Adrenal gland (tissue), 19 donors: ENCODE results near the gene APOBEC3A. TPM values are rescaled to one million over a fixed set of nuclear protein-coding genes. Genes with fewer than 3 reads are reported as not detected.

Experiments
- DNase-seq, 7 donors: peaks; one replicate each; pipeline ENCODE4 v3.0.0-alpha.2; 2019 to 2020
- H3K27ac ChIP-seq, 5 donors: fragments of 200-600 bp; sonication (generic) in 4 of 5; 1 replicate in 3 of 5; 2 replicates in 2 of 5; pipeline versions ENCODE4 v1.5.1 to v1.8.0; 2016 to 2020; ENCODE audit warnings: mild to moderate bottlenecking in 1 of 5
- H3K27me3 ChIP-seq: fragments of 200-600 bp; 2 replicates; pipeline ENCODE4 v1.8.0; 2021
- H3K36me3 ChIP-seq, 2 donors: fragments of 200-600 bp; replicated peaks in 1 of 2; 1 replicate in 1 of 2; 2 replicates in 1 of 2; pipeline versions ENCODE4 v1.5.1 to v1.8.0; 2018 to 2022
- H3K4me1 ChIP-seq, 2 donors: fragments of 200-600 bp; replicated peaks in 1 of 2; 1 replicate in 1 of 2; 2 replicates in 1 of 2; pipeline versions ENCODE4 v1.5.1 to v1.8.0; 2018 to 2021
- H3K4me3 ChIP-seq, 4 donors: fragments of 200-600 bp; sonication (generic) in 3 of 4; one replicate each; pipeline ENCODE4 v1.5.1; 2016 to 2018
- H3K9me3 ChIP-seq, 3 donors: fragments of 200-600 bp; sonication (generic) in 1 of 3; replicated peaks in 1 of 3; 1 replicate in 2 of 3; 2 replicates in 1 of 3; pipeline versions ENCODE4 v1.5.1 to v1.8.0; 2016 to 2021
- CTCF ChIP-seq, 6 experiments: fragments of 450-650 bp in 4 of 6; fragments of 200-600 bp in 2 of 6; sonication (generic) in 1 of 6; IDR thresholded peaks; 1 replicate in 5 of 6; 2 replicates in 1 of 6; pipeline versions ENCODE4 v1.5.1 to v1.8.0; 2016 to 2021; ENCODE audit warnings: antibody characterized with exemption in 6 of 6, mild to moderate bottlenecking in 2 of 6, moderate library complexity in 1 of 6
- POLR2A ChIP-seq, 2 donors: fragments of 450-650 bp; IDR thresholded peaks; one replicate each; pipeline ENCODE4 v1.6.1; 2017; ENCODE audit warnings: antibody characterized with exemption in 2 of 2, mild to moderate bottlenecking in 2 of 2, moderate library complexity in 1 of 2
- WGBS, 4 donors: extraction: QIAGEN DNeasy Blood & Tissue Kit in 2 of 4; methylation state at CpG; one replicate each; pipeline versions ENCODE4 v1.1.5 to v1.1.7; 2013 to 2017; 5-methylcytosine and 5-hydroxymethylcytosine counted together
- intact Hi-C, 2 donors: fragments of 100-400 bp; cut with DNase I; formaldehyde crosslinking; loops; one replicate each; pipeline versions ENCODE4 v1.14.1 to v1.15.0; 2022 to 2023
- long read RNA-seq, 10 donors: library from polyadenylated mRNA in 3 of 10; unstranded in 2 of 10; stranded (forward) in 1 of 10; transcript quantifications; one replicate each; pipeline ENCODE4 v2.0.0 and lab custom pipeline, GENCODE V29; 2021 to 2026
- polyA plus RNA-seq, 3 donors: library from polyadenylated mRNA; stranded (reverse); fragments of 200-250 nt in 2 of 3; fragments of 350-450 nt in 1 of 3; fragmentation: Illumina TruSeq in 1 of 3; extraction: RNeasy Lipid Tissue Mini Kit (QIAGEN cat#74804) in 1 of 3; gene quantifications; one replicate each; pipeline ENCODE4 v1.2.3, GENCODE V29; 2013 to 2014
- total RNA-seq, 9 donors: library from RNA; depleted of rRNA in 4 of 9; stranded (reverse); fragments of >200 nt in 4 of 9; fragments of 120-200 nt in 1 of 9; fragmentation: NEBNext Ultra II Directional in 1 of 9; extraction: Animal tissue kit (Norgen Biotek cat#: 25700) in 1 of 9; gene quantifications; one replicate each; pipeline versions ENCODE4 v1.1.0 to v1.2.4, GENCODE V29; 2013 to 2023
- donor health status: healthy with polysubstance abuse.
- donor health status: Bipolar disorder and iron deficiency.
- donor health status: DM: yes; HTN: yes; CAD: no.
- donor health status: DM: no; HTN: no; CAD: no.
- donor health status: DM: no; HTN: no; CAD: no.
- donor health status: DM: yes; HTN: yes; CAD: no.

Gene APOBEC3A
- under 1 TPM in 5 of 9 donors, not detected in 4; 0.28 to 0.95 (median 0.48) TPM for total RNA-seq
- under 1 TPM; 0.27 to 0.72 (median 0.48) TPM for polyA plus RNA-seq
- long read RNA-seq, donor 1 = 0 reads
- long read RNA-seq, donor 2 = 0 reads
- long read RNA-seq, donor 3 = 0 reads
- long read RNA-seq, donor 4 = 0 reads
- long read RNA-seq, donor 5, partial matches to known transcripts = 0 of 1 reads
- long read RNA-seq, donor 5, other reads (novel, unspliced or antisense) = 0 of 1 reads
- long read RNA-seq, donor 6 = 0 reads
- long read RNA-seq, donor 7 = 0 reads
- long read RNA-seq, donor 8 = 0 reads
- long read RNA-seq, donor 9 = 0 reads
- long read RNA-seq, donor 10 = 0 reads

- H3K36me3 ChIP-seq = no peaks in the 10 kb centered on the region
- H3K27me3 ChIP-seq = no peaks in the 10 kb centered on the region
- WGBS, 4 donors = 81 to 90% (median 85%) methylated on average over 9 to 11 of the region's 11 CpGs
- no peak within 1 kb of the TSS for H3K27ac ChIP-seq
- intact Hi-C loops = no loop called here
- peak in 2 of 7 donors; percentile 22 to 43 for DNase-seq
- no peak within 1 kb of the TSS for H3K4me3 ChIP-seq
- H3K9me3 ChIP-seq = no peaks in the 10 kb centered on the region
- TF ChIP-seq POLR2A (IDR thresholded peaks at IDR 0.05) (no peak), CTCF (IDR thresholded peaks at IDR 0.05) (no peak)
- H3K4me1 ChIP-seq = no peaks in the 10 kb centered on the region
These were observed at the start of gene APOBEC3A for GRCh38 chr22:38957046-38957770. TSS of gene APOBEC3A (plus strand) at chr22:38957609. CDS start at chr22:38957692, 83 bp downstream.

DNA sequence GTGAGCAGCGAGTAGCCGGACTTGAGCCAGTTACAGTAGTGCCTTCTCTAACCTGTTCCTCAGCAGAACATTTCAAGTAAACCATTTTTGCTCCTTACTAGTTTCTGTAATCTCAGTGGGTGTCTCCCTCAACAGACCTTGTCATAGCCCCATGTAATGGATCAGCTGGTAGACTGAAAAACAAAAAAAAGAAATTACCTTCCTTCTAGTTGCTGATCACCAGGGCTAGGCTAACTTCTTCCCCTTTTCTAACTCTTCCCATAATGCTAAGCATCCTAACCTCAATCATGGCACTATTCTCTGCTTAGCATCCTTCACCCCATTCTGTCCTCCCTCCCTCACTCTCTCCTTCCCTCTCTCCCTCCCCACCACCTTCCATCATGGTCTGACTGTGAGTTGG, 49.6 kb upstream of the APOBEC3A start:
- no peaks in the 10 kb centered on the region for H3K9me3 ChIP-seq
- WGBS, 4 donors = 84 to 100% (median 90%) methylated on average over 2 of the region's 2 CpGs
- DNase-seq = no peak
- H3K4me1 ChIP-seq = no peaks in the 10 kb centered on the region
- no peaks in the 10 kb centered on the region for H3K27me3 ChIP-seq
- no peak overlapping the region for H3K27ac ChIP-seq
- H3K4me3 ChIP-seq = no peak overlapping the region
- TF ChIP-seq POLR2A (IDR thresholded peaks at IDR 0.05) (no peak), CTCF (IDR thresholded peaks at IDR 0.05) (no peak)
- H3K36me3 ChIP-seq = no peaks in the 10 kb centered on the region
- intact Hi-C loops = no loop called here

DNA sequence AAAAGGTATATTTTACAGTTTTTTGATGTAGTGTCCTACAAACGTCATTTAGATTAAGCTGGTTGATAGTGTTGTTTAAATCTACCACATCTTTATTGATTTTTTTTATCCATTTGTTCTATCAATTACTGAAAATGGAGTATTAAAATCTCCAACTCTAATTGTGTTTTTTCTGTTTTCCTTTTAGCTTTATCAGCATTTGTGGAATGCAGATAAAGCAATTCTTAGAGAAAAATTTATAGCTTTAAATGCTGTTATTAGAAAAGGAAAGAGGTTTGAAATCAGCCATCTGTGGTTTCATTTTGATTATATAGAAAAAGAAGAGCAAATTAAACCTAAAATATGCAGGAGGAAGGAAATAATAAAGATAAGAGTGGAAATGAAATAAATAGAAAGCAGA, 46.0 kb upstream of the APOBEC3A start:
- H3K9me3 ChIP-seq = no peaks in the 10 kb centered on the region
- WGBS, 4 donors = 50 to 63% (median 55%) methylated on average over 1 of the region's 1 CpG

GRCh38 chr22:38919631-38920190, 37.7 kb upstream of the APOBEC3A start:
- H3K27ac ChIP-seq = no peak overlapping the region
- no peaks in the 10 kb centered on the region for H3K27me3 ChIP-seq
- no peak for TF ChIP-seq CTCF (IDR thresholded peaks at IDR 0.05)
- no peak for TF ChIP-seq POLR2A (IDR thresholded peaks at IDR 0.05)
- H3K36me3 ChIP-seq = no peaks in the 10 kb centered on the region
- intact Hi-C loops = loop anchor here (5.0 to 10.0 kb wide), 3 partner anchors 45 to 145 kb away; partner anchors contain the start of gene CBX6 (in 2 of the 2)
- no peak for DNase-seq
- H3K4me1 ChIP-seq = peaks cover 13 to 15% of the 10 kb centered on the region in 2 donors
- WGBS, 4 donors = 93 to 100% (median 97%) methylated on average over 1 of the region's 1 CpG
- no peak overlapping the region for H3K4me3 ChIP-seq
- no peaks in the 10 kb centered on the region for H3K9me3 ChIP-seq

More for the DNA sequence above, 46.0 kb upstream of the APOBEC3A start:
- DNase-seq = no peak
- H3K4me1 ChIP-seq = no peaks in the 10 kb centered on the region
- TF ChIP-seq POLR2A (IDR thresholded peaks at IDR 0.05) = no peak
- no peaks in the 10 kb centered on the region for H3K36me3 ChIP-seq
- H3K27me3 ChIP-seq = no peaks in the 10 kb centered on the region
- H3K4me3 ChIP-seq = no peak overlapping the region
- intact Hi-C loops = no loop called here
- no peak overlapping the region for H3K27ac ChIP-seq
